K562 (cell line): ENCODE data around the gene NACC1. TPM values are rescaled to one million over a fixed set of nuclear protein-coding genes. Genes with fewer than 3 reads are reported as not detected.

Source experiments
- ESRRA ChIP-seq: fragments of 450-650 bp; IDR thresholded peaks from 2 replicates; pipeline ENCODE4 v1.6.1; 2014; ENCODE audit warnings: low read depth, mild to moderate bottlenecking, moderate library complexity, borderline replicate concordance
- HNRNPK ChIP-seq: fragments of 200-400 bp; formaldehyde crosslinking; IDR thresholded peaks from one replicate; pipeline ENCODE4 v1.6.1; 2018; ENCODE audit warnings: mild to moderate bottlenecking, low read depth, low read length; ENCODE audit not compliant: poor library complexity, severe bottlenecking
- RFX7 ChIP-seq: fragments of 250-450 bp; sonication (Bioruptor Pico); IDR thresholded peaks from 2 replicates; pipeline ENCODE4 v1.5.1; 2021; ENCODE audit warnings: mild to moderate bottlenecking
- TEAD2 ChIP-seq: fragments of 450-650 bp; IDR thresholded peaks from 2 replicates; pipeline ENCODE4 v1.6.1; 2016; ENCODE audit warnings: missing genetic modification characterization, control low read depth, missing compliant biosample characterization
- ZNF277 ChIP-seq: fragments of 250-450 bp; sonication (Bioruptor Pico); IDR thresholded peaks from 2 replicates; pipeline ENCODE4 v1.8.0; 2022; ENCODE audit warnings: inconsistent platforms, mild to moderate bottlenecking, moderate library complexity, borderline replicate concordance
- ZNF561 ChIP-seq: fragments of 450-650 bp; formaldehyde crosslinking; conservative IDR thresholded peaks from 2 replicates; pipeline ENCODE4 v1.4.0; 2020; ENCODE audit warnings: mild to moderate bottlenecking, moderate library complexity
- polyA plus RNA-seq, 8 experiments: library from polyadenylated mRNA; depleted of rRNA in 4 of 8; stranded (reverse) in 5 of 8; unstranded in 3 of 8; fragments of >200 nt; fragmentation: Nextera tagmentation in 2 of 8; fragmentation: Illumina TruSeq in 1 of 8; extraction: Ambion mirVana in 2 of 8; extraction: Trizol in 1 of 8; gene quantifications; 2 replicates each; pipeline versions ENCODE4 v1.2.1 to v1.2.3, GENCODE V29; 2011 to 2014; ENCODE audit warnings: inconsistent platforms in 1 of 8, missing spikeins in 1 of 8
- total RNA-seq, 7 experiments: library from RNA; depleted of rRNA in 6 of 7; stranded (reverse); fragments of >200 nt in 6 of 7; fragmentation: Illumina TruSeq in 2 of 7; extraction: Trizol in 2 of 7; gene quantifications; 2 replicates each; pipeline versions ENCODE4 v1.2.1 to v1.2.3, GENCODE V29; 2011 to 2021; ENCODE audit warnings: low replicate concordance in 1 of 7
- TF ChIP-seq, protein P1 (sequence below): fragments of 200-600 bp; sonication (generic); IDR thresholded peaks from one replicate; pipeline ENCODE4 v1.6.1; 2012; ENCODE audit warnings: mild to moderate bottlenecking, low read depth, low read length, inconsistent platforms
- TF ChIP-seq, protein P2 (sequence below): sonication (generic); formaldehyde crosslinking; IDR thresholded peaks from 2 replicates; pipeline ENCODE4 v1.8.1; 2023; ENCODE audit warnings: missing genetic modification reagents, mild to moderate bottlenecking, borderline replicate concordance

NACC1 gene
- total and polyA plus RNA-seq, 9 of the 15 experiments (the other 6 are each of a cell fraction or from before 2014, with no cell fraction given): 0.04 to 96.6 (median 25.8) TPM

GRCh38 chr19:13162724-13163608 is 44.9 kb downstream of the NACC1 start (continued):
- TF ChIP-seq, protein P1, sequence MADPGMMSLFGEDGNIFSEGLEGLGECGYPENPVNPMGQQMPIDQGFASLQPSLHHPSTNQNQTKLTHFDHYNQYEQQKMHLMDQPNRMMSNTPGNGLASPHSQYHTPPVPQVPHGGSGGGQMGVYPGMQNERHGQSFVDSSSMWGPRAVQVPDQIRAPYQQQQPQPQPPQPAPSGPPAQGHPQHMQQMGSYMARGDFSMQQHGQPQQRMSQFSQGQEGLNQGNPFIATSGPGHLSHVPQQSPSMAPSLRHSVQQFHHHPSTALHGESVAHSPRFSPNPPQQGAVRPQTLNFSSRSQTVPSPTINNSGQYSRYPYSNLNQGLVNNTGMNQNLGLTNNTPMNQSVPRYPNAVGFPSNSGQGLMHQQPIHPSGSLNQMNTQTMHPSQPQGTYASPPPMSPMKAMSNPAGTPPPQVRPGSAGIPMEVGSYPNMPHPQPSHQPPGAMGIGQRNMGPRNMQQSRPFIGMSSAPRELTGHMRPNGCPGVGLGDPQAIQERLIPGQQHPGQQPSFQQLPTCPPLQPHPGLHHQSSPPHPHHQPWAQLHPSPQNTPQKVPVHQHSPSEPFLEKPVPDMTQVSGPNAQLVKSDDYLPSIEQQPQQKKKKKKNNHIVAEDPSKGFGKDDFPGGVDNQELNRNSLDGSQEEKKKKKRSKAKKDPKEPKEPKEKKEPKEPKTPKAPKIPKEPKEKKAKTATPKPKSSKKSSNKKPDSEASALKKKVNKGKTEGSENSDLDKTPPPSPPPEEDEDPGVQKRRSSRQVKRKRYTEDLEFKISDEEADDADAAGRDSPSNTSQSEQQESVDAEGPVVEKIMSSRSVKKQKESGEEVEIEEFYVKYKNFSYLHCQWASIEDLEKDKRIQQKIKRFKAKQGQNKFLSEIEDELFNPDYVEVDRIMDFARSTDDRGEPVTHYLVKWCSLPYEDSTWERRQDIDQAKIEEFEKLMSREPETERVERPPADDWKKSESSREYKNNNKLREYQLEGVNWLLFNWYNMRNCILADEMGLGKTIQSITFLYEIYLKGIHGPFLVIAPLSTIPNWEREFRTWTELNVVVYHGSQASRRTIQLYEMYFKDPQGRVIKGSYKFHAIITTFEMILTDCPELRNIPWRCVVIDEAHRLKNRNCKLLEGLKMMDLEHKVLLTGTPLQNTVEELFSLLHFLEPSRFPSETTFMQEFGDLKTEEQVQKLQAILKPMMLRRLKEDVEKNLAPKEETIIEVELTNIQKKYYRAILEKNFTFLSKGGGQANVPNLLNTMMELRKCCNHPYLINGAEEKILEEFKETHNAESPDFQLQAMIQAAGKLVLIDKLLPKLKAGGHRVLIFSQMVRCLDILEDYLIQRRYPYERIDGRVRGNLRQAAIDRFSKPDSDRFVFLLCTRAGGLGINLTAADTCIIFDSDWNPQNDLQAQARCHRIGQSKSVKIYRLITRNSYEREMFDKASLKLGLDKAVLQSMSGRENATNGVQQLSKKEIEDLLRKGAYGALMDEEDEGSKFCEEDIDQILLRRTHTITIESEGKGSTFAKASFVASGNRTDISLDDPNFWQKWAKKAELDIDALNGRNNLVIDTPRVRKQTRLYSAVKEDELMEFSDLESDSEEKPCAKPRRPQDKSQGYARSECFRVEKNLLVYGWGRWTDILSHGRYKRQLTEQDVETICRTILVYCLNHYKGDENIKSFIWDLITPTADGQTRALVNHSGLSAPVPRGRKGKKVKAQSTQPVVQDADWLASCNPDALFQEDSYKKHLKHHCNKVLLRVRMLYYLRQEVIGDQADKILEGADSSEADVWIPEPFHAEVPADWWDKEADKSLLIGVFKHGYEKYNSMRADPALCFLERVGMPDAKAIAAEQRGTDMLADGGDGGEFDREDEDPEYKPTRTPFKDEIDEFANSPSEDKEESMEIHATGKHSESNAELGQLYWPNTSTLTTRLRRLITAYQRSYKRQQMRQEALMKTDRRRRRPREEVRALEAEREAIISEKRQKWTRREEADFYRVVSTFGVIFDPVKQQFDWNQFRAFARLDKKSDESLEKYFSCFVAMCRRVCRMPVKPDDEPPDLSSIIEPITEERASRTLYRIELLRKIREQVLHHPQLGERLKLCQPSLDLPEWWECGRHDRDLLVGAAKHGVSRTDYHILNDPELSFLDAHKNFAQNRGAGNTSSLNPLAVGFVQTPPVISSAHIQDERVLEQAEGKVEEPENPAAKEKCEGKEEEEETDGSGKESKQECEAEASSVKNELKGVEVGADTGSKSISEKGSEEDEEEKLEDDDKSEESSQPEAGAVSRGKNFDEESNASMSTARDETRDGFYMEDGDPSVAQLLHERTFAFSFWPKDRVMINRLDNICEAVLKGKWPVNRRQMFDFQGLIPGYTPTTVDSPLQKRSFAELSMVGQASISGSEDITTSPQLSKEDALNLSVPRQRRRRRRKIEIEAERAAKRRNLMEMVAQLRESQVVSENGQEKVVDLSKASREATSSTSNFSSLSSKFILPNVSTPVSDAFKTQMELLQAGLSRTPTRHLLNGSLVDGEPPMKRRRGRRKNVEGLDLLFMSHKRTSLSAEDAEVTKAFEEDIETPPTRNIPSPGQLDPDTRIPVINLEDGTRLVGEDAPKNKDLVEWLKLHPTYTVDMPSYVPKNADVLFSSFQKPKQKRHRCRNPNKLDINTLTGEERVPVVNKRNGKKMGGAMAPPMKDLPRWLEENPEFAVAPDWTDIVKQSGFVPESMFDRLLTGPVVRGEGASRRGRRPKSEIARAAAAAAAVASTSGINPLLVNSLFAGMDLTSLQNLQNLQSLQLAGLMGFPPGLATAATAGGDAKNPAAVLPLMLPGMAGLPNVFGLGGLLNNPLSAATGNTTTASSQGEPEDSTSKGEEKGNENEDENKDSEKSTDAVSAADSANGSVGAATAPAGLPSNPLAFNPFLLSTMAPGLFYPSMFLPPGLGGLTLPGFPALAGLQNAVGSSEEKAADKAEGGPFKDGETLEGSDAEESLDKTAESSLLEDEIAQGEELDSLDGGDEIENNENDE: no peak
- TF ChIP-seq RFX7 (CRISPR knock-in tag) (0 out of 2 replicates have a peak, but pooled peaks have one; percentile 33), TEAD2 (tag) (no peak), ESRRA (no peak; the same call in 1 of the 2 replicates), HNRNPK (no peak), ZNF277 (CRISPR knock-in tag) (no peak), ZNF561 (CRISPR knock-in tag) (no peak)
- TF ChIP-seq, protein P2, sequence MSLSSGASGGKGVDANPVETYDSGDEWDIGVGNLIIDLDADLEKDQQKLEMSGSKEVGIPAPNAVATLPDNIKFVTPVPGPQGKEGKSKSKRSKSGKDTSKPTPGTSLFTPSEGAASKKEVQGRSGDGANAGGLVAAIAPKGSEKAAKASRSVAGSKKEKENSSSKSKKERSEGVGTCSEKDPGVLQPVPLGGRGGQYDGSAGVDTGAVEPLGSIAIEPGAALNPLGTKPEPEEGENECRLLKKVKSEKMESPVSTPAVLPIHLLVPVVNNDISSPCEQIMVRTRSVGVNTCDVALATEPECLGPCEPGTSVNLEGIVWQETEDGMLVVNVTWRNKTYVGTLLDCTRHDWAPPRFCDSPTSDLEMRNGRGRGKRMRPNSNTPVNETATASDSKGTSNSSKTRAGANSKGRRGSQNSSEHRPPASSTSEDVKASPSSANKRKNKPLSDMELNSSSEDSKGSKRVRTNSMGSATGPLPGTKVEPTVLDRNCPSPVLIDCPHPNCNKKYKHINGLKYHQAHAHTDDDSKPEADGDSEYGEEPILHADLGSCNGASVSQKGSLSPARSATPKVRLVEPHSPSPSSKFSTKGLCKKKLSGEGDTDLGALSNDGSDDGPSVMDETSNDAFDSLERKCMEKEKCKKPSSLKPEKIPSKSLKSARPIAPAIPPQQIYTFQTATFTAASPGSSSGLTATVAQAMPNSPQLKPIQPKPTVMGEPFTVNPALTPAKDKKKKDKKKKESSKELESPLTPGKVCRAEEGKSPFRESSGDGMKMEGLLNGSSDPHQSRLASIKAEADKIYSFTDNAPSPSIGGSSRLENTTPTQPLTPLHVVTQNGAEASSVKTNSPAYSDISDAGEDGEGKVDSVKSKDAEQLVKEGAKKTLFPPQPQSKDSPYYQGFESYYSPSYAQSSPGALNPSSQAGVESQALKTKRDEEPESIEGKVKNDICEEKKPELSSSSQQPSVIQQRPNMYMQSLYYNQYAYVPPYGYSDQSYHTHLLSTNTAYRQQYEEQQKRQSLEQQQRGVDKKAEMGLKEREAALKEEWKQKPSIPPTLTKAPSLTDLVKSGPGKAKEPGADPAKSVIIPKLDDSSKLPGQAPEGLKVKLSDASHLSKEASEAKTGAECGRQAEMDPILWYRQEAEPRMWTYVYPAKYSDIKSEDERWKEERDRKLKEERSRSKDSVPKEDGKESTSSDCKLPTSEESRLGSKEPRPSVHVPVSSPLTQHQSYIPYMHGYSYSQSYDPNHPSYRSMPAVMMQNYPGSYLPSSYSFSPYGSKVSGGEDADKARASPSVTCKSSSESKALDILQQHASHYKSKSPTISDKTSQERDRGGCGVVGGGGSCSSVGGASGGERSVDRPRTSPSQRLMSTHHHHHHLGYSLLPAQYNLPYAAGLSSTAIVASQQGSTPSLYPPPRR (CRISPR knock-in tag): 0 out of 2 replicates have a peak, but pooled peaks have one; percentile 30
